HEK293 (cell line): Measurements from ENCODE around the gene AAK1.

ENCODE experiments used
- CTCF ChIA-PET: fragments of 350-600 bp; formaldehyde crosslinking; extraction: SDS; loops from one replicate; lab custom pipeline; 2021; ENCODE audit warnings: antibody characterized with exemption; lab: Yijun Ruan, JAX
- POLR2A ChIA-PET: fragments of 300-600 bp; formaldehyde crosslinking; extraction: SDS; loops from one replicate; lab custom pipeline; 2020; ENCODE audit warnings: antibody characterized with exemption, inconsistent platforms; lab: Yijun Ruan, JAX
- H3K27ac ChIP-seq: fragments of 200-500 bp; sonication (Bioruptor generic); 2 replicates; pipeline ENCODE4 v1.5.1; 2014; ENCODE audit warnings: low read depth, low read length, control low read depth, inconsistent platforms; ENCODE audit errors: extremely low read depth
- H3K36me3 ChIP-seq, 2 experiments: fragments of 200-500 bp in 1 of 2; sonication (Bioruptor generic) in 1 of 2; 1 replicate in 1 of 2; 2 replicates in 1 of 2; pipeline ENCODE4 v1.5.1; 2014 to 2017; ENCODE audit warnings: inconsistent platforms in 2 of 2, low read length in 2 of 2; ENCODE audit not compliant: control insufficient read depth in 2 of 2, insufficient read depth in 1 of 2
- H3K4me1 ChIP-seq: fragments of 200-500 bp; sonication (Bioruptor generic); 2 replicates; pipeline ENCODE4 v1.5.1; 2014; ENCODE audit warnings: mild to moderate bottlenecking, low read length, inconsistent platforms; ENCODE audit not compliant: control insufficient read depth, insufficient read depth
- H3K4me3 ChIP-seq: 2 replicates; pipeline ENCODE4 v1.5.1; 2011; ENCODE audit warnings: low read depth, mild to moderate bottlenecking, control low read depth, low read length, moderate library complexity
- H3K9me3 ChIP-seq: fragments of 200-500 bp; sonication (Bioruptor generic); 2 replicates; pipeline ENCODE4 v1.5.1; 2014; ENCODE audit warnings: low read depth, low read length, inconsistent platforms; ENCODE audit not compliant: control insufficient read depth, insufficient read depth
- FEZF1 ChIP-seq: fragments of 450-650 bp; formaldehyde crosslinking; IDR thresholded peaks from 2 replicates; pipeline ENCODE4 v1.5.1; 2016; ENCODE audit warnings: missing biosample characterization, missing genetic modification characterization
- GLI4 ChIP-seq: fragments of 450-650 bp; formaldehyde crosslinking; IDR thresholded peaks from 2 replicates; pipeline ENCODE4 v1.5.1; 2016; ENCODE audit warnings: missing biosample characterization, missing genetic modification characterization
- KLF8 ChIP-seq: fragments of 450-650 bp; formaldehyde crosslinking; IDR thresholded peaks from 2 replicates; pipeline ENCODE4 v1.5.1; 2016; ENCODE audit warnings: missing biosample characterization, missing genetic modification characterization
- MEIS1 ChIP-seq: sonication (generic); formaldehyde crosslinking; IDR thresholded peaks from 2 replicates; pipeline ENCODE4 v1.8.1; 2022; ENCODE audit warnings: missing genetic modification reagents, mild to moderate bottlenecking, borderline replicate concordance
- MYNN ChIP-seq: fragments of 450-650 bp; formaldehyde crosslinking; IDR thresholded peaks from 2 replicates; pipeline ENCODE4 v1.5.1; 2016; ENCODE audit warnings: missing biosample characterization, missing genetic modification characterization, borderline replicate concordance
- REPIN1 ChIP-seq: fragments of 450-650 bp; formaldehyde crosslinking; IDR thresholded peaks from 2 replicates; pipeline ENCODE4 v1.5.1; 2017; ENCODE audit warnings: missing biosample characterization, missing genetic modification characterization, low read depth
- ZBTB8A ChIP-seq: fragments of 450-650 bp; formaldehyde crosslinking; IDR thresholded peaks from 2 replicates; pipeline ENCODE4 v1.5.1; 2016; ENCODE audit warnings: missing biosample characterization, missing genetic modification characterization
- ZFP41 ChIP-seq: fragments of 450-650 bp; formaldehyde crosslinking; IDR thresholded peaks from 2 replicates; pipeline ENCODE4 v1.5.1; 2016; ENCODE audit warnings: missing biosample characterization, missing genetic modification characterization, borderline replicate concordance
- ZNF302 ChIP-seq: fragments of 450-650 bp; formaldehyde crosslinking; IDR thresholded peaks from 2 replicates; pipeline ENCODE4 v1.5.1; 2016; ENCODE audit warnings: missing biosample characterization, missing genetic modification characterization, low read depth
- ZNF341 ChIP-seq: fragments of 450-650 bp; formaldehyde crosslinking; IDR thresholded peaks from 2 replicates; pipeline ENCODE4; 2016; ENCODE audit warnings: low read depth, missing biosample characterization, missing genetic modification characterization
- ZNF391 ChIP-seq: fragments of 450-650 bp; formaldehyde crosslinking; IDR thresholded peaks from 2 replicates; pipeline ENCODE4 v1.5.1; 2016; ENCODE audit warnings: low read depth, missing biosample characterization, missing genetic modification characterization, borderline replicate concordance
- ZNF423 ChIP-seq: fragments of 450-650 bp; formaldehyde crosslinking; IDR thresholded peaks from 2 replicates; pipeline ENCODE4 v1.5.1; 2016; ENCODE audit warnings: missing biosample characterization, missing genetic modification characterization
- ZNF473 ChIP-seq: fragments of 450-650 bp; formaldehyde crosslinking; IDR thresholded peaks from 2 replicates; pipeline ENCODE4 v1.5.1; 2017; ENCODE audit warnings: missing biosample characterization, missing genetic modification characterization
- ZNF544 ChIP-seq: fragments of 450-650 bp; formaldehyde crosslinking; IDR thresholded peaks from 2 replicates; pipeline ENCODE4 v1.5.0; 2017; ENCODE audit warnings: missing biosample characterization, missing genetic modification characterization
- ZNF571 ChIP-seq: fragments of 450-650 bp; formaldehyde crosslinking; IDR thresholded peaks from 2 replicates; pipeline ENCODE4 v1.5.0; 2017; ENCODE audit warnings: missing biosample characterization, missing genetic modification characterization
- ZNF621 ChIP-seq: fragments of 450-650 bp; formaldehyde crosslinking; IDR thresholded peaks from 2 replicates; pipeline ENCODE4 v1.5.1; 2017; ENCODE audit warnings: missing biosample characterization, missing genetic modification characterization
- ZNF629 ChIP-seq: fragments of 450-650 bp; formaldehyde crosslinking; IDR thresholded peaks from 2 replicates; pipeline ENCODE4 v1.5.1; 2017; ENCODE audit warnings: missing biosample characterization, missing genetic modification characterization
- ZNF791 ChIP-seq: fragments of 450-650 bp; formaldehyde crosslinking; IDR thresholded peaks from 2 replicates; pipeline ENCODE4 v1.5.1; 2016; ENCODE audit warnings: missing biosample characterization, missing genetic modification characterization
- TF ChIP-seq, protein P1 (sequence below): fragments of 450-650 bp; formaldehyde crosslinking; IDR thresholded peaks from 2 replicates; pipeline ENCODE4 v1.5.1; 2016; ENCODE audit warnings: missing biosample characterization, missing genetic modification characterization
- TF ChIP-seq, protein P2 (sequence below): fragments of 450-650 bp; formaldehyde crosslinking; IDR thresholded peaks from 2 replicates; pipeline ENCODE4 v1.5.1; 2016; ENCODE audit warnings: missing biosample characterization, missing genetic modification characterization
- TF ChIP-seq, protein P3 (sequence below): fragments of 450-650 bp; formaldehyde crosslinking; IDR thresholded peaks from 2 replicates; pipeline ENCODE4 v1.5.1; 2016; ENCODE audit warnings: missing biosample characterization, missing genetic modification characterization
- TF ChIP-seq, protein P4 (sequence below): fragments of 450-650 bp; formaldehyde crosslinking; IDR thresholded peaks from 2 replicates; pipeline ENCODE4 v1.5.1; 2016; ENCODE audit warnings: missing biosample characterization, missing genetic modification characterization
- TF ChIP-seq, protein P5 (sequence below): fragments of 450-650 bp; IDR thresholded peaks from 2 replicates; pipeline ENCODE4 v1.5.1; 2018; ENCODE audit warnings: missing biosample characterization, mild to moderate bottlenecking, missing genetic modification characterization
- TF ChIP-seq, protein P6 (sequence below): fragments of 450-650 bp; formaldehyde crosslinking; IDR thresholded peaks from 2 replicates; pipeline ENCODE4 v1.5.1; 2016; ENCODE audit warnings: missing biosample characterization, missing genetic modification characterization, low read depth

The AAK1 gene

DNA sequence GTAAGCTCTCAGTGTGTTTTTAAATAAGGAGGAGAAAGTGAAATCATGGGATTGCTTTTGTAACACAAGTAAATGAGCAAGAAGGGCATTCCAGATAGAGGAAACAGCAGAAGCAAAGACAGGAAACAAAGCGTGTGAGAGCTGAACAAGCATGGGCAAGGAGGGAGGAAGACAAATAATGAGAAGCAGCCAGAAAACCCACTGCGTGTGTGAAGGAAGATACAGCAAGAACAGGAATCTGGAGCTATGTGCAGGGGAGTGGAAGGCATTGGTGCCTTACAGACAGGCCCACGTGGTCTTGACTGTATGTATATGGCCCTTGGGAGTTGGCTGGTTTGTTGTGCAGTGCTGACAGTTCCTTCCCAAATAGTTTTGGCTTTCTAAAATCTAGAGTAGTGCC lies 88.6 kb downstream of the AAK1 start:
- TF ChIP-seq, protein P1, sequence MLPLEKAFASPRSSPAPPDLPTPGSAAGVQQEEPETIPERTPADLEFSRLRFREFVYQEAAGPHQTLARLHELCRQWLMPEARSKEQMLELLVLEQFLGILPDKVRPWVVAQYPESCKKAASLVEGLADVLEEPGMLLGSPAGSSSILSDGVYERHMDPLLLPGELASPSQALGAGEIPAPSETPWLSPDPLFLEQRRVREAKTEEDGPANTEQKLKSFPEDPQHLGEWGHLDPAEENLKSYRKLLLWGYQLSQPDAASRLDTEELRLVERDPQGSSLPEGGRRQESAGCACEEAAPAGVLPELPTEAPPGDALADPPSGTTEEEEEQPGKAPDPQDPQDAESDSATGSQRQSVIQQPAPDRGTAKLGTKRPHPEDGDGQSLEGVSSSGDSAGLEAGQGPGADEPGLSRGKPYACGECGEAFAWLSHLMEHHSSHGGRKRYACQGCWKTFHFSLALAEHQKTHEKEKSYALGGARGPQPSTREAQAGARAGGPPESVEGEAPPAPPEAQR (tag by site-specific recombination), result no peak
- TF ChIP-seq REPIN1 (tag by site-specific recombination), result no peak
- TF ChIP-seq, protein P2, sequence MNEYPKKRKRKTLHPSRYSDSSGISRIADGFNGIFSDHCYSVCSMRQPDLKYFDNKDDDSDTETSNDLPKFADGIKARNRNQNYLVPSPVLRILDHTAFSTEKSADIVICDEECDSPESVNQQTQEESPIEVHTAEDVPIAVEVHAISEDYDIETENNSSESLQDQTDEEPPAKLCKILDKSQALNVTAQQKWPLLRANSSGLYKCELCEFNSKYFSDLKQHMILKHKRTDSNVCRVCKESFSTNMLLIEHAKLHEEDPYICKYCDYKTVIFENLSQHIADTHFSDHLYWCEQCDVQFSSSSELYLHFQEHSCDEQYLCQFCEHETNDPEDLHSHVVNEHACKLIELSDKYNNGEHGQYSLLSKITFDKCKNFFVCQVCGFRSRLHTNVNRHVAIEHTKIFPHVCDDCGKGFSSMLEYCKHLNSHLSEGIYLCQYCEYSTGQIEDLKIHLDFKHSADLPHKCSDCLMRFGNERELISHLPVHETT (tag by site-specific recombination), result no peak
- TF ChIP-seq ZNF473 (tag by site-specific recombination), result no peak
- no peak for TF ChIP-seq ZNF791 (tag by site-specific recombination)
- TF ChIP-seq, protein P3, sequence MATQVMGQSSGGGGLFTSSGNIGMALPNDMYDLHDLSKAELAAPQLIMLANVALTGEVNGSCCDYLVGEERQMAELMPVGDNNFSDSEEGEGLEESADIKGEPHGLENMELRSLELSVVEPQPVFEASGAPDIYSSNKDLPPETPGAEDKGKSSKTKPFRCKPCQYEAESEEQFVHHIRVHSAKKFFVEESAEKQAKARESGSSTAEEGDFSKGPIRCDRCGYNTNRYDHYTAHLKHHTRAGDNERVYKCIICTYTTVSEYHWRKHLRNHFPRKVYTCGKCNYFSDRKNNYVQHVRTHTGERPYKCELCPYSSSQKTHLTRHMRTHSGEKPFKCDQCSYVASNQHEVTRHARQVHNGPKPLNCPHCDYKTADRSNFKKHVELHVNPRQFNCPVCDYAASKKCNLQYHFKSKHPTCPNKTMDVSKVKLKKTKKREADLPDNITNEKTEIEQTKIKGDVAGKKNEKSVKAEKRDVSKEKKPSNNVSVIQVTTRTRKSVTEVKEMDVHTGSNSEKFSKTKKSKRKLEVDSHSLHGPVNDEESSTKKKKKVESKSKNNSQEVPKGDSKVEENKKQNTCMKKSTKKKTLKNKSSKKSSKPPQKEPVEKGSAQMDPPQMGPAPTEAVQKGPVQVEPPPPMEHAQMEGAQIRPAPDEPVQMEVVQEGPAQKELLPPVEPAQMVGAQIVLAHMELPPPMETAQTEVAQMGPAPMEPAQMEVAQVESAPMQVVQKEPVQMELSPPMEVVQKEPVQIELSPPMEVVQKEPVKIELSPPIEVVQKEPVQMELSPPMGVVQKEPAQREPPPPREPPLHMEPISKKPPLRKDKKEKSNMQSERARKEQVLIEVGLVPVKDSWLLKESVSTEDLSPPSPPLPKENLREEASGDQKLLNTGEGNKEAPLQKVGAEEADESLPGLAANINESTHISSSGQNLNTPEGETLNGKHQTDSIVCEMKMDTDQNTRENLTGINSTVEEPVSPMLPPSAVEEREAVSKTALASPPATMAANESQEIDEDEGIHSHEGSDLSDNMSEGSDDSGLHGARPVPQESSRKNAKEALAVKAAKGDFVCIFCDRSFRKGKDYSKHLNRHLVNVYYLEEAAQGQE (tag by site-specific recombination), result no peak
- no peak for TF ChIP-seq ZNF544 (tag by site-specific recombination)
- TF ChIP-seq, protein P4, sequence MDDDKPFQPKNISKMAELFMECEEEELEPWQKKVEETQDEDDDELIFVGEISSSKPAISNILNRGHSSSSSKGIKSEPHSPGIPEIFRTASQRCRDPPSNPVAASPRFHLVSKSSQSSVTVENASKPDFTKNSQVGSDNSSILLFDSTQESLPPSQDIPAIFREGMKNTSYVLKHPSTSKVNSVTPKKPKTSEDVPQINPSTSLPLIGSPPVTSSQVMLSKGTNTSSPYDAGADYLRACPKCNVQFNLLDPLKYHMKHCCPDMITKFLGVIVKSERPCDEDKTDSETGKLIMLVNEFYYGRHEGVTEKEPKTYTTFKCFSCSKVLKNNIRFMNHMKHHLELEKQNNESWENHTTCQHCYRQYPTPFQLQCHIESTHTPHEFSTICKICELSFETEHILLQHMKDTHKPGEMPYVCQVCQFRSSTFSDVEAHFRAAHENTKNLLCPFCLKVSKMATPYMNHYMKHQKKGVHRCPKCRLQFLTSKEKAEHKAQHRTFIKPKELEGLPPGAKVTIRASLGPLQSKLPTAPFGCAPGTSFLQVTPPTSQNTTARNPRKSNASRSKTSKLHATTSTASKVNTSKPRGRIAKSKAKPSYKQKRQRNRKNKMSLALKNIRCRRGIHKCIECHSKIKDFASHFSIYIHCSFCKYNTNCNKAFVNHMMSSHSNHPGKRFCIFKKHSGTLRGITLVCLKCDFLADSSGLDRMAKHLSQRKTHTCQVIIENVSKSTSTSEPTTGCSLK (tag by site-specific recombination), result no peak
- no peak for TF ChIP-seq ZFP41 (tag by site-specific recombination)
- TF ChIP-seq ZNF621 (tag by site-specific recombination), result no peak
- no peak for TF ChIP-seq ZNF571 (tag by site-specific recombination)
- no peak for TF ChIP-seq KLF8 (tag by site-specific recombination)
- no peak for TF ChIP-seq ZBTB8A (tag by site-specific recombination)
- no peak for TF ChIP-seq ZNF341 (tag by site-specific recombination)
- TF ChIP-seq MEIS1, result no peak
- TF ChIP-seq ZNF629, result no peak
- TF ChIP-seq ZNF391 (tag by site-specific recombination), result no peak
- POLR2A ChIA-PET, result interaction anchor here (0.6 kb wide), 1 partner anchor 170 kb away, joined by 4 read pairs; no protein-coding TSS in a partner anchor
- Histone ChIP-seq H3K4me3 (no peak overlapping the region), H3K27ac (no peak overlapping the region), H3K9me3 (no peaks in the 10 kb centered on the region), H3K36me3 (peaks cover 0 to 4% of the 10 kb centered on the region in 2 experiments; a peak in 2 of 3 replicates), H3K4me1 (0 out of 2 replicates have a peak, but pooled peaks cover 2% of the 10 kb centered on the region)
- CTCF ChIA-PET, result interaction anchor here (6.3 kb wide), 1 partner anchor 10 kb away, joined by 57 read pairs; no protein-coding TSS in a partner anchor

DNA sequence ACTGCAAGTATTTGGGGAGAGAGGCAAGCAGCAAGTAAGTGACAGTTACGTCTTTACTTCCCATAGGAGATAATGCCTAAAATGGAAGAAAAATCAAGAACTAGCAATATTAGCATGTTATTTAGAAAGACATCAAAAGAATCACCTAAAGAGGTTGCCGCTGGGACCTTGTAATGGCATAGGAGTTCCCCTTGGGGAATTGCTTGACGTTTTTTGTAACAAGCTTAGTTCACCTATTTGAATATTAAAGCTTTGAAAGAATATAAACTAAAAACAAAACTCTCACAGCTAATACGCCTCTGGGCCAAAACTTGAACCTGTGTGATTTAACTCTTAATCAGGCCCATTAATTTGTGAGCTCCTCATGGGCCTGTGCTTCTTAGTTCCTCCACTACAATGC lies 89.0 kb downstream of the AAK1 start:
- Histone ChIP-seq H3K4me3 (no peak overlapping the region), H3K27ac (no peak overlapping the region), H3K36me3 (peaks cover 0 to 4% of the 10 kb centered on the region in 2 experiments; a peak in 2 of 3 replicates), H3K9me3 (no peaks in the 10 kb centered on the region), H3K4me1 (no peaks in the 10 kb centered on the region)
- ChIA-PET CTCF (interaction anchor here (6.3 kb wide), 1 partner anchor 11 kb away, joined by 57 read pairs; no protein-coding TSS in a partner anchor), POLR2A (interaction anchor here (0.6 kb wide), 1 partner anchor 170 kb away, joined by 4 read pairs; no protein-coding TSS in a partner anchor)
- TF ChIP-seq, protein P5, sequence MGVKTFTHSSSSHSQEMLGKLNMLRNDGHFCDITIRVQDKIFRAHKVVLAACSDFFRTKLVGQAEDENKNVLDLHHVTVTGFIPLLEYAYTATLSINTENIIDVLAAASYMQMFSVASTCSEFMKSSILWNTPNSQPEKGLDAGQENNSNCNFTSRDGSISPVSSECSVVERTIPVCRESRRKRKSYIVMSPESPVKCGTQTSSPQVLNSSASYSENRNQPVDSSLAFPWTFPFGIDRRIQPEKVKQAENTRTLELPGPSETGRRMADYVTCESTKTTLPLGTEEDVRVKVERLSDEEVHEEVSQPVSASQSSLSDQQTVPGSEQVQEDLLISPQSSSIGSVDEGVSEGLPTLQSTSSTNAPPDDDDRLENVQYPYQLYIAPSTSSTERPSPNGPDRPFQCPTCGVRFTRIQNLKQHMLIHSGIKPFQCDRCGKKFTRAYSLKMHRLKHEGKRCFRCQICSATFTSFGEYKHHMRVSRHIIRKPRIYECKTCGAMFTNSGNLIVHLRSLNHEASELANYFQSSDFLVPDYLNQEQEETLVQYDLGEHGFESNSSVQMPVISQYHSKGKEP, result no peak
- TF ChIP-seq MYNN (tag by site-specific recombination), result no peak
- TF ChIP-seq ZNF302 (tag by site-specific recombination), result no peak
- no peak for TF ChIP-seq FEZF1 (tag by site-specific recombination)
- TF ChIP-seq, protein P6, sequence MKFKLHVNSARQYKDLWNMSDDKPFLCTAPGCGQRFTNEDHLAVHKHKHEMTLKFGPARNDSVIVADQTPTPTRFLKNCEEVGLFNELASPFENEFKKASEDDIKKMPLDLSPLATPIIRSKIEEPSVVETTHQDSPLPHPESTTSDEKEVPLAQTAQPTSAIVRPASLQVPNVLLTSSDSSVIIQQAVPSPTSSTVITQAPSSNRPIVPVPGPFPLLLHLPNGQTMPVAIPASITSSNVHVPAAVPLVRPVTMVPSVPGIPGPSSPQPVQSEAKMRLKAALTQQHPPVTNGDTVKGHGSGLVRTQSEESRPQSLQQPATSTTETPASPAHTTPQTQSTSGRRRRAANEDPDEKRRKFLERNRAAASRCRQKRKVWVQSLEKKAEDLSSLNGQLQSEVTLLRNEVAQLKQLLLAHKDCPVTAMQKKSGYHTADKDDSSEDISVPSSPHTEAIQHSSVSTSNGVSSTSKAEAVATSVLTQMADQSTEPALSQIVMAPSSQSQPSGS (tag by site-specific recombination), result no peak
- TF ChIP-seq GLI4 (tag by site-specific recombination), result no peak
- TF ChIP-seq ZNF629, result no peak
- TF ChIP-seq ZNF423 (tag by site-specific recombination), result no peak
